A673 (cell line): Measurements from ENCODE around the gene TMEM30A.

Experiments
- CTCF ChIP-seq: fragments of 300-800, 200-600 bp; sonication (generic); conservative IDR thresholded peaks from 2 replicates; pipeline ENCODE4 v1.5.1; 2017; ENCODE audit warnings: low read depth, mild to moderate bottlenecking, antibody characterized with exemption, low read length, moderate library complexity, mixed read lengths
- EZH2 ChIP-seq: fragments of 200-600 bp; sonication (generic); IDR thresholded peaks from 2 replicates; pipeline ENCODE4 v1.6.1; 2017; ENCODE audit warnings: borderline replicate concordance, low read depth, mild to moderate bottlenecking, mixed read lengths, antibody characterized with exemption, low read length; ENCODE audit not compliant: poor library complexity, severe bottlenecking

GRCh38 chr6:75267461-75267860, 17.1 kb downstream of the TMEM30A start:
- no peak for TF ChIP-seq CTCF
- no peak for TF ChIP-seq EZH2
